Endothelial cell of umbilical vein (primary cell): Measurements from ENCODE around the gene HIGD1C.

Experiments used
- CTCF ChIP-seq, 2 donors: IDR thresholded peaks; 1 replicate in 1 of 2; 2 replicates in 1 of 2; pipeline ENCODE4 v1.5.1; 2011; ENCODE audit warnings: low read length in 2 of 2, mild to moderate bottlenecking in 2 of 2, moderate library complexity in 2 of 2, control low read depth in 1 of 2, inconsistent platforms in 1 of 2, low read depth in 1 of 2; ENCODE audit not compliant: insufficient read depth in 1 of 2; ENCODE audit errors: extremely low read depth in 1 of 2
- FOS ChIP-seq: IDR thresholded peaks from 2 replicates; pipeline ENCODE4 v1.6.1; 2011; ENCODE audit warnings: mild to moderate bottlenecking, low read length, moderate library complexity, borderline replicate concordance; ENCODE audit not compliant: insufficient read depth
- GATA2 ChIP-seq: IDR thresholded peaks from 2 replicates; pipeline ENCODE4 v1.7.0; 2011; ENCODE audit warnings: low read depth, mild to moderate bottlenecking, moderate library complexity, mixed read lengths, low read length; ENCODE audit not compliant: insufficient read length, insufficient read depth
- JUN ChIP-seq: IDR thresholded peaks from 2 replicates; pipeline ENCODE4 v1.6.1; 2011; ENCODE audit warnings: borderline replicate concordance, low read depth; ENCODE audit not compliant: insufficient read length, insufficient read depth
- MAX ChIP-seq: IDR thresholded peaks from 2 replicates; pipeline ENCODE4 v1.6.1; 2011; ENCODE audit not compliant: insufficient read depth, insufficient read length
- POLR2A ChIP-seq: IDR thresholded peaks from 2 replicates; pipeline ENCODE4 v1.6.1; 2012; ENCODE audit warnings: low read depth, mild to moderate bottlenecking, control low read depth, low read length
- POLR2AphosphoS5 ChIP-seq: IDR thresholded peaks from 2 replicates; pipeline ENCODE4 v1.6.1; 2012; ENCODE audit warnings: low read depth, mild to moderate bottlenecking, control low read depth, low read length, moderate library complexity; ENCODE audit not compliant: insufficient read depth

GRCh38 chr12:51013441-51013840 lies 61.1 kb downstream of the HIGD1C start:
- no peak for TF ChIP-seq POLR2AphosphoS5
- no peak for TF ChIP-seq CTCF (IDR thresholded peaks at IDR 0.05; ENCODE audit: extremely low read depth in 1 of 2, insufficient read depth in 1 of 2, low read depth in 1 of 2, low read length in 2 of 2)
- TF ChIP-seq POLR2A = no peak
- TF ChIP-seq JUN = no peak
- no peak for TF ChIP-seq FOS
- no peak for TF ChIP-seq GATA2
- no peak for TF ChIP-seq MAX
